Putamen (tissue), 1 donor: ENCODE measurements around the gene IL21R.
"Not testable (repeated sequence)": the region's sequence is repeated elsewhere in the genome, so short reads cannot be mapped to it uniquely, and the experiment has no call there.

Experiments used
- DNase-seq: peaks from one replicate; pipeline ENCODE4 v3.0.0-alpha.2; 2016; ENCODE audit warnings: low spot score

The IL21R gene

DNA sequence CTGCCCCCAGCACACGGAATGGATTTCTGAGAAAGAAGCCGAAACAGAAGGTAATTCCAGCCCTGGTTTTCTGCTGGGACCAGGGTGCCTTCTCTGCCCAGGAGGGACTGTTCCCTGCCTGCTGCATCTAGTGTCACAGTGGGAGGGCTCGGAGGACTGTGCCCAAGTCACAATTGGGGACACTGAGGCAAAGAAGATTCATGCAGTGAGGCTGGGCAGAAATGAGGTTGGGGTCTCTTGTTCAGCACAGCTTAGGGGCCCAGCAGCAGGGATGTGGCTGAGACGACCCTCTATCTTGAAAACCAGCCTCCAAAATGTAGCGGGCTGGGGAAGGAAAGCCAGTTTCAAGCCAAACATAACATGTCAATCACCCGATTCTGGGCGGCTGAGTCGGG is 592 bp downstream of the IL21R start:
- DNase-seq: no peak

DNA sequence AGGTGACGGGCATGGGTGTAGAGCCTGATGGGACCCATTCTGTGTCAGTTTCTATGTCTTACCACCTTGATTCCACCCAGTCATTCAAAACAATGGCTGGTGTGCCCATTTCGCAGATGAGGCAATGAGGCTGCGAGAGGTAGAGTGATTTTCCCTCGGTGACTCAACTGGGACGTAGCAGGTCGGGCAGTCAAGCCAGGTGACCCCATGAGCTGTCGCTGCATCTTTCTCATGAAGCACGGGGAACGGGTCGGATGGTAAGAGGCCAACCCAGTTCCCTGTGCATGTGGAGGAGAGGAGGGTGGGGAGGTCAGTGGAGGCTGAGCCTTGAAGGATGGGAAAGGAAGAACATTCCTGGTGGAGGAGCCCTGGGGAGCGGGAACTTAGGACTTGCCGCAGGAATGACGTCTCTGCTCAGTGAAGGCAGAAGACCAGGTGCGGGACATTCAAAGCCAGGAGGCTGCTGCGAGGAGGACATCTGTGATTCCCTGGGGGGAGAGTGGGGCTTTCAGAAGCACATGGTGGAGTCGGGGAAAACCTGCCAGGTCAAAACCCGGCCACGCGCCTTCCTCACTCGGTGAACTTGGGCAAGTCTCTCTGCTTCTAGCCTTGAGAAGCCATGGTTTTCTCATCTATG is 1.1 kb downstream of the IL21R start:
- DNase-seq: no peak

DNA sequence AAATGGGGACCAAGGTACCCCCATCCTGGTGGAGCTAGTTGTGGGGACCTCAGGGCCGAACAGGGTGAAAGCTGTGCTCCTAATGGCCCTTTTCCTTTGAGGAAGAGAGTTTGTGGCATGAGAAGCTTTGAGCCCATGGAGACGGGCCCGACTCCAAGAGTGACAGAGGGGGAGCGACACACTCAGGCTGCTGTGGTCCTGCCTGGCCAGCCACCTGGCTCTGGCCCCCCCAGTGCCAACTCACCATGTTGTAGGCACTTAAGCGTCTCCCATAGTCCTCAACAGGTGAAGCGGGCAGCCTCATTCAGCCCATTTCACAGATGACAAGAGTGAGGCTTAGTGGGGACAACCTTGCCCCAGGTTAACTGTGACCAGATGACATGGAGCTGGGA is 1.6 kb downstream of the IL21R start:
- DNase-seq: no peak

DNA sequence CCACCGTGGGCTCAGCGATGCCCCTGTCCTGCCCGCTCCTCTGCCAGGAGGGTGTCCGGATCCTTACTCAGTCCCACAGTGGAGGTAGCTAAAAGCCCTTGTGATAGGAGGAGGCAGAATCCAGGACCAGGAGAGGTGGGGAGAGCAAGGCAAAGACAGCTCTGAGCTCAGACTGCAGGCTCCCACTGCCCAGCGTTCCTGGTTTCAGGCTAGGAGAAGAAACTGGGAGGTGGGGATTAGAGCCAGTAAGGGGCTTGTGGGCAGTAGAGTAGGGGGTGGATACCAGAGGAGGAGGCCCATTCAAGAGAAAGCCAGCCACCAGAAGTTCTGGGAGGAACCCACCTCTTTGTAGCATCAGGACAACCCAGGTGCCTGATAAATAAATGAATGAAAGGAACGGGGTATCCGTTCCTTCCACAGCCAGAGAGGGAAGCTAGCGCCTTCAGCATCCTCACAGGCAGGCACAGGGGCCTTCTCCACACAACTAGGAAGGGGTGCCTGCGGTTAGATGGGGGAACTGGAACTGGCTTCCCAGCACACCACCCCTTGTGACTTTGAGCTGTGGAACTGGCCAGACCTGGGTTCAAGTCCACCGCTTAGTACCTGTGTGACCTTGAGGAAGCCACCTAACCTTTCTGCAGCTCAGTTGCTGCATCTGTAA is 2.3 kb downstream of the IL21R start:
- no peak for DNase-seq

DNA sequence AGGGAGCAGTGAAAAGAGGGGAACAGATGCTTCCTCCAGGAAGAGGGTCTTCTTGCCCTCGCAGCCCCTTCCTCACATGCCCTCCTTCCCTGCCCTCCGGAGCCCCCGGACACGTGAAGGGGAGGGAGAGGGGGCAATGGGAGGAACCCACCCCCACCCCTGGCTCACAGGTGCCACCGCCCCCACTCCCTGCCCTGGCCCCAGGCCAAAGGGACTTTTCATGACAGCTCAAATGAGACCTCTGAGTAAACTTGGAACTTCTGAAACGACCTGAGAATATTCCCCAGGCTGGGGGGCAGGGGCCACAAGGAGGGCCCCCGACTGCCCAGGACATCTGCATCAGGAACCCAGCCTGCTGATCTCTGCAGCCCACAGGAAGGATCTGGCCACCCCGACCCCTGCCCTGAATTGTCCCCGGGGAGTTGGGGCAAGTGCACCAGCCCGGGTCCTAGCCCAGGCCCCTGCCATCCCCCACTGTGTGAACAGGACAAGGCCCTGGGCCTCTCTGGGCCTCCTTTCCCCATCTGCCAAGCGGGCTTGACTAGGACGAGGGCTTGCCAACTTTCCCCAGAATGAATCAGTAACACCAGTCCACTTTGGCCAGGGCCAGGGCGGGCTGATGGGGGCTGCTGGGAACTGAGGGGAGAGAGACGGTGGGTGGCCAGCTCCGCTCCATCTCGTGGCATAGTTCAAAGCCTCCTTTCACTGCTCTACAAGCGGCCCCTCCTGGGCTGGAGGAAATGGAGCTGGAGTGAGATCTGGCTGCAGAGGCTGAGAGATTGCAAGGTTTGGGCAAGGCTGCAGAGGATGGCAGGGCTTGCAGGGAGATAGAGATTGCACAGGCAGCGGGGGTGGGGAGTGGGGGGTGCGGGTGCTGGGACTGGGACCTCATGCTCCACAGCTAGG is 3.8 kb downstream of the IL21R start:
- no peak for DNase-seq

DNA sequence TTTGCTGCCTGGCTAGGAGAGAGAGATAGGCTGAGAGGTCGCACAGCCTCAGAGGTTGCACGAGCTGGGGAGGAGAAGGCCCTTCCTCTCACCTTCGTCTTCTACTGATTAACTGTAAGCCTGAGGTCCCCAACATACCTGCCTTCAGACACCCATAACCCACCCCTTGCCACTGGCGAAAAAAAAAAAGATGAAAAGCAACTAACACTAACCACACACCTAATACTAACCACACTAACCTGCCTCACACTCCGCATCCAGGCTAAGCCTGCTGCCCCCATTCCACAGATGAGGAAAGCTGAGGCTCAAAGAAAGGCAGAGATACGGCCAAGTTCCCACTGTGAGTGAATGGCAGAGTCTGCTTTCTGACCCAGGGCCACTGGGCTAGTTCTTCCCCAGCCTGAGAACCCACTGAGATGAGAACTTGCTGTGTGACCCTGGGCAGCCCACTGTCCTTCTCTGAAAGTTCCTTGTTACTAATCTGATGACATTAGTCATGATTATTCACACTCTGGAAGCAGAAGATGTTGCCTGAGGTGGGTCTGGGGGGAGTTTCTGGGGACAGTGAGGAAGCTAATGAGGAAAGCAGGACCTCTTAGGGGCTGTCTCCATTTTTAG is 4.6 kb downstream of the IL21R start:
- no peak for DNase-seq

DNA sequence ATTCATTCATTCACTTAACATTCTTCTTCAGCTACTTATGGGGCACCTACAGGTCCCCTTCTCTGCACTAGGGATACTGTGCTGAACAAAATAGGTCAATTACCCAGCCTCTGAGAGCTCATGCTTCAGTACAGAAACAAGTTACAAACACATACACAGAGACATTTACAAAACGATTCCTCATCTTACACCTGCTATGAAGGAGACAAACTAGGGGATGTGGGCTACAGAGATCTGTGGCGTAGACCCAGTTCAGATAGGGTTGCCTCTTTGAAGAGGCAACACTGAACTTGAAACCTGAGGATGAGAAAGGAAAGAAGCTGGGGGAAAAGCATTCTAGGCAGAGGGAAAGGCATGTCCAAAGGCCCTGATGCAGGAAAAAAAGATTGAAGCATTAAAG is 5.2 kb downstream of the IL21R start:
- no peak for DNase-seq

DNA sequence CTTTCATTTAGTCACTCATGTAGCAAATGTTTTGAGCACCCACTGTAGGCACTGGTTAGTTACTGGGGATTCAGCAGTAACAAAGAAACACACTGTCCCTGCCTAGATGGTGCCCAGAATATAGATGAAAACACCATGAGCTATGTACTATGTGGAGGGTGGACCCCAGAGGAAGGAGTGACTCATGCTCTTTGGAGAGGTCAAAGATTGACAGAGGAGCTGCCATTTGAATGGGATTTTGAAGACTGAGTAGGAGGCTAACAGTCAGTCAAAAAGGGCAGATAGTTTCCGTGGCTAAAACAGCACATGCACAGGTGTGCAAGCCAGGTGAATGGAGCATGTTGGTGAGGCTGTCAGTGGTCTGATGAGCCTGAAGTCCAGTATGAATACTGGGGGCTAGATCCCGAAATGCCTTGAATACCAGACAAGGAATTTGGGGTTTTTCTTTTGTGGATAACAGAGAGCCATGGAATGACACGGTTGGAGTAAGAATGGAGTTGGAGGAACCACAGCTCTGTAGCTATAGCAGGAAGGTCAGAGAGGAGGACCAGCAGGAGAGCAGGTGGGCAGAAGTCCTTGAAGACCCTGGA is 6.1 kb downstream of the IL21R start:
- DNase-seq: no peak

DNA sequence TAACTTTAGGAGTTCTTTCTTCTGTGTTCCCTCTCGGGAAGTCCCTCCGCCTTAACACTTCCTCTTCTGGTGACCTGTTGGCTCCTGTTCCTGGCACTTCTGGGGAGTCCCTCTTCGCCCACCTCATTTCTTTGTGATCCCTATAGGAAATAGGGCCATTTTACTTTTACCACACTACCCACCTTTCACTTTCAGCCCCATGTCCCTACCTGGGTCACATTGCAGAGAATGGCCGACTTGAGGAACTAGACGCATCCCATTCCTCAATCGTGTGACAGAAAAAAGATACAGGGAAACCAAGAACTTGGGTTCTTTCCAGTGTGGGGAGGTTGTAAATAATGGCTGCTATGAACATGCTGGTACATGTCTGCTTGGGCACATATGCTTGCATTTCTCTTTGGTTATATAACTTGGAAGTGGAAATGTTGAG is 6.6 kb downstream of the IL21R start:
- DNase-seq: no peak

DNA sequence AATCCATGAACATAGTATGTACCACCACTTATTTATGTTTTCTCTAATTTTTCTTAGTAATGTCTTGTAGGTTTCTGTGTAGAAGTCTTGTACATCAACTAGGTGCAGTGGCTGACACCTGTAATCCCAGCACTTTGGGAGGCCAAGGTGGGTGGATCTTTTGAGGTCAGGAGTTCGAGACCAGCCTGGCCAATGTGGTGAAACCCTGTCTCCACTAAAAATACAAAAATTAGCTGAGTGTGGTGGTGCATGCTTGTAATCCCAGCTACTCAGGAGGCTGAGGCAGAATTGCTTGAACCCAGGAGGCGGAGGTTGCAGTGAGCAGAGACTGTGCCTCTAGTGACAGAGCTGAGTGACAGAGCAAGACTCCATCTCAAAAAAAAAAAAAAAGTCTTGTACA is 8.0 kb downstream of the IL21R start:
- not testable (repeated sequence) for DNase-seq

DNA sequence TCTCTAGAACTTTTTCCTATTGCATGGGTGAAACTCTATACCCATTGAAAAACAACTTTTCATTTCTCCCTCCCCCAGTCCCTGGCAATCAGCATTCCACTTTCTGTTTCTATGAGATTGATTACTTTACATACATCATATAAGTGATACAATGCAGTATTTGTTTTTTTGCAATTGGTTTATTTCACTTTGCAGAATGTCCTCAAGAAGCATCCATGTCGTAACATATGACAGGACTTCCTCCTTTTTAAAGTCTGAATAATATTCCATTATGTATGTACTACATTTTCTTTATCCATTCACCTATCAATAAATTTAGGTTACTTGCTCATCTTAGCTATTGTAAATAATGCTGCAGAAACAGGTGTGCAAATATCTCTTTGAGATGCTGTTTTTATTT is 8.8 kb downstream of the IL21R start:
- DNase-seq: no peak

DNA sequence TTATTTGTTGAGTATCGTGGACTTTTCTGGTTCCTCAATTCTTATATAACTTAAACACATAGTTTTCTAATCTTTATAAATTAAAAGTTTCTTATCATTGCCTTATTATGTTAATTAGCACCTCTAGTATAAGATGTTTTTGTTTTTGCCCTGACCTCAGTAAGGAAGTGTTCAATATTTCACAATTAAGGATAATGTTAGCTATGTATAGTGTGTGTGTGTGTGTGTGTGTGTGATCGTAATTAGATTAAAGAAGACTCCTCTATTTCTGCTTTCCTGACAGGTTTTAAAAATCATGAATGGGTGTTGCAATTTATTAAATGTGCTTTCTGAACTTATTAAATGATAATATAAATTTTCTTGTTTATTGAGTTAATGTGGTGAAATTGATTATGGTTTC is 12.0 kb downstream of the IL21R start:
- no peak for DNase-seq

DNA sequence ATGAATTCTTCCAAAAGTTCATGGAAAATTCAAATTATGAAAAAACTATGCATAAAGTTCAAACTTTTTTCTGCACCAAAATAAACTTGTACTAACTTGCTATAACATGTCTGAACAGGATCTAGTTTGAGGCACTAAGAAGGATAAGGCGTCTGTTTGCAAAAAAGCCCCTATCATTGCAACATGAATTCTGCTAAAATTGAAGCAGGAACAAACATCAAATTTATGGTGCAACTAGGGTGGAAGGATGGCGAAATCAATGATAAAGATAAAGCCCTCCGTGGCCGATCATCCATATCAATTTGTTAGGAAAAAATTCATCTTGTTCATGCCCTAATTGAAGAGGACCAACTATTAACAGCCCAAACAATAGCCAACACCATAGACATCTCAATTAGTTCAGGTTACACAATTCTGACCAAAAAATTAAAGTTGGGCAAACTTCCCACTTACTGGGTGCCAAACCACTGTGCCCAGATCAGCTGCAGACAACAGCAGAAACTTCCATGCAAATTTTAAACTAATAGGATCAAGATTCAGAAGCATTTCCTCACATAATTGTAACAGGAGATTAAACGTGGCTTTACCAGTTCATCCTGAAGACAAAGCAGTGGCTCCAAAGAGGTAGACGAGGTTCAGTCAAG is 12.9 kb downstream of the IL21R start:
- no peak for DNase-seq

DNA sequence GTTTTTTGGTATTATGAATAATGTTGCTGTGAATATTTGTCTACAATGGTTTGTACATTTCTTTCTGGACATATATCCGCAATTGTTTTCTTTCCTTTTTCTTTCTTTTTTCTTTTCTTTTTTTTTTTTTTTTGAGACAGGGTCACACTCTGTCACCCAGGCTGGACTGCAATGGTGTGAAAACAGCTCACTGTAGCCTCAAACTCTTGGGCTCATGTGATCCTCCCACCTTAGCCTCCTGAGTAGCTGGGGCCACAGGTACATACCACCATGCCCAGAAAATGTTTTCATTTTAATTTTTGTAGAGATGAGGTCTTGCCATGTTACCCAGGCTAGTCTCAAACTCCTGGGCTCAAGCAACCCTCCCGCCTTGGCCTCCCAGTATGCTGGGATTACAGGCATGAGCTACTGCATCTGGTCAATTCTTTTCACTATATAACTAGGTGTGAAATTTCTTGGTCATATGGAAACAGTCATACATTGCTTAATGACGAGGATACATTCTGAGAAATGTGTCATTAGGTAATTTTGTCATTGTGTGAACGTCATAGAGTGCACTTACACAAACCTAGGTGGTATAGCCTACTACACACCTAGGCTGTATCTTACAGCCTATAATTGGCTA is 15.2 kb downstream of the IL21R start:
- no peak for DNase-seq

DNA sequence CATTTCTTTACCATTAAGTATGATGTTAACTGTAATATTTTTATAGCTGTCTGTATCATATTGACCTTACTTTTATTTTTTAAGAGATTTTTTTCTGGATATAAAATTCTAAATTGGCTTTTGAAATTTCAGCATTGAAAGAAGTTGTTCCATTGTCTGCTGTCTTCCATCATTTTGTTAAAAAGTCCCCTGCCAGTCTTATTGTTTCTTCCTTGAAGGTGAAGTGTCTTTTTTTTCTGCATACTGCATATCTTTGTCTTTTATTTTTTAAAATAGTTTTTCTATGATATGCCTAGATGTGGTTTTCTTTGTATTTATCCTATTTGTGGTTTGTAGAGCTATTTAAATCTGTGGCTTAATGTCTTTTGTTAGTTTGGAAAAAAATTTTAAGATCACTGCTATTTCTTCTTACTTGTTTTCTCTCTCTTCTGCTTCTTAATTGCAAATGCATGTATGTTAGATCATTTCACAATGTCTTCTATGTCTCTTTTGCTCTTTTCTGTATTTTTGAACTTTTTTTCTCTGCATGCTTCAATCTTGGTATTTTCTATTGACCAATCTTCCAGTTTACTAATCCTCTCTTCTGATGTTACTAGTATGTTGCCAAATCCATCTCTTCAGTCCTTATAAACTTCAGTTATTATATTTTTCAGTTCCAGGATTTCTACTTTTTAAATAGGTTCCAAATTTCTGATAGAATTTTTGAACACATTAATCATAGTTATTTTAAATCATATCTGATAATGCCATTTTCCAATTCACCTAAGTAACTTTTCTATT is 20.2 kb downstream of the IL21R start:
- no peak for DNase-seq

DNA sequence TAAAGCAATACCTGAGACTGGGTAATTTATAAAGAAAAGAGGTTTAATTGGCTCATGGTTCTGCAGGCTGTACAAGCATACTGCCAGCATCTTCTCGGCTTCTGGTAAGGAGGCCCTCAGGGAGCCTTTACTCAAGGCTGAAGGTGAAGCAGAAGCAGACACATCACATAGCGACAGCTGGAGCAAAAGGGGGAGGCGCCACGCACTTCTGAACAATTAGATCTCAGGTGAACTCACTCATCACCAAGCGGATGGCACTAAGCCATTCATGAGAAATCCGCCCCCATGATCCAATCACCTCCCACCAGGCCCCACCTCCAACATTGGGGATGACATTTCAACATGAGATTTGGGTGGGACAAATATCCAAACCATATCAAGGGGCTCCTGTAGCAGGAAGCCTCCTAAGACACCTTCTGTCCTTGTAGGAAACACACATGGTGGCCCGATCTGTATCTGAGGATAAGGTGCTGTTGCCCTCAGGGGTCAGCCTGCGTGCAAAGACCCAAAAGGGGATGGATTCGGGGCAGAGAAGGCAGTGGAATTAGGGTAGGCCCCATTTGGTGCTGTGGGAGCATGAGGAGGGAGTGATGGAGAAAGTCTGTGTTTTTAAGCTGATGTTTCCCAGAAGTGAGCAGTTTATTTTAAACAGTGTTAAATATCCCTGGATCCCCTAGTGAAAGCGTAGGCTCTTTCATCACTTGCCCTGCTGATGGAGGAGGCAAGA is 23.0 kb downstream of the IL21R start:
- DNase-seq: no peak

DNA sequence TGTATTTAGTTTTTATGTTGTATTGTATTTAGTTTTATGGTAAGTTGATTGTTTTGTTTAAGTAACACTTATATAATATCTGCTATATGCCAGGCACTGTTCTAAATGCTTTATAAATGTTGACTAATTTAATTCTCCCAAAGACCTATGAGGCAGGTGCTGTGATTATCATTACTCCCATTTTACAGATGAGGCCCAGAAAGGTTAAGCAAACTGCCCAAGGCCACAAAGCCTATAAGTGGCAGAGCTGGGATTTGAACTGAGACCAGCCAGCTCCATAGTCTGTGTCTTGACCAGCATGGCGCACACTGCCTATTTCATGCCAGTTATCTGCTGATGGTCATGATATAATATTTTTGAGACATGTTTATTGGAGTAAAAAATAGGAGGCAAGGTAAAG is 24.0 kb downstream of the IL21R start:
- no peak for DNase-seq

DNA sequence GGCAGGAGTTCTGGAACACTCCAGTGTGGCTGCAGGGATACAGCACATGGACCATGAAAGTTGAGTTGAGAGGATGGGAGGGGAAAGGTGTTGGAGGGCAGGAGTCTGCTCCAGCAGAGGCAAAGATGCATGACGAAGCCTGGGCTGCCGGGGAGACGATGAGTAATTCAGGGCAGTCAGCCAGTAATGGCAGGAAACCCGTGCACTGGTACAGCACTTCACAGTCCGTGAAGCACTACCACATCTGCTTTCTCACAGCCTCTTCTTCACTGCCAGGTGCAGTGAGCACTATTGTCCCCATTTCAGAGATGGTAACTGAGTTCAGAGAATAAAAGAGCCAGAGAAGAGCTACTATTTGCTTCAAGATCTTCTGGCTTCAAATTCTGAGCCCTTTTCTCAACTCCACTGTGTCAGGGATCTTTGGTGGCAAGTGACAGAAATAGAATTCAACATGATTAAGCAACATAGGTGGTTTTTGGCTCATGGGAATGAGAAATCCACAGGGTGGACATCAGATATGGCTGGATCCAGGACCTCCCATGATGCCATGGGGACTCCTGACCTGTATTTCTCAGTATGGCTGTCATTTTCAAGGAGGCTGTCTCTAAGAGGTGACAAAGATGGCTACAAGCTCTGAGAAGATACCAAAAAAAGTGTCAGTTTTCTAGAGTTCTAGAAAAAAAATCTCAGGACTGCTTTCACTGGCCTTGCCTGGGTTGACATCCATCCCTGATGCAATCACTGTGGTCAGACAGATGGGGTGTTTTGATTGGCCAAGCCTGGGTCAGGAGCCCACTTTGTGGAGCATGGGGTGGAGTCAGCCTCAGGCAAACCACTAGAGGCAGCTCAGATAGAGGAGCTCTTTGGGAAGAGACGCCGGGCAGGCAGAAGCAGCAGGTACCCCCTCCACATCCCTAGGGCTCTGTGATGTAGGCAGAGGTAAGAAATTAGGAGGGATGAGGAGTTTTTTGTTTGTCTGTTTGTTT is 24.7 kb downstream of the IL21R start:
- DNase-seq: no peak

DNA sequence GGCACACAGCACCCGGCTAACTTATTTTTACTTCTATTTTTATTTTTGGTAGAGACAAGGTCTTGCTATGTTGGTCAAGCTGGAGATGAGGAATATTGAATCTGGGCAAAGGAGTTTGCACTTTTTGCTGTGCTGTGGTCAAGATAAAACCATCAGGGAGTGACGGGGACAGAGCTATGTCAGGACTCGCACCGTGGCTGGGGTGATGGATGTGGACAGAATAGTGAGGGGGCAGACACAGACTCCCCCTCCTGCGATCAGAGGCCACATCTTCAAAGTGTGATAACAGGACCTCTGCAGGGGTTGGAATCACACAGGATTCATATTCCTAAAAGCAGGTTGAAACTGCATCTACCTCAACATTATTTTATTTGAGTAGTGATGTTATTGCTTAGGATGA is 25.6 kb downstream of the IL21R start:
- DNase-seq: no peak
